Keratinocyte (primary cell): ENCODE data around the gene TFIP11.

Experiments used
- EZH2 ChIP-seq: IDR thresholded peaks from one replicate; pipeline ENCODE4 v1.6.1; 2012; ENCODE audit warnings: inconsistent platforms, mild to moderate bottlenecking, low read length, moderate library complexity
- TF ChIP-seq, protein P1 (sequence below), 3 experiments: IDR thresholded peaks in 1 of 3; conservative IDR thresholded peaks in 1 of 3; optimal IDR thresholded peaks in 1 of 3; 2 replicates in 2 of 3; 3 replicates in 1 of 3; pipeline versions ENCODE3 to v1.5.1; 2011; ENCODE audit warnings: low read length in 3 of 3, mild to moderate bottlenecking in 3 of 3, moderate library complexity in 2 of 3, control low read depth in 1 of 3, inconsistent platforms in 1 of 3; ENCODE audit not compliant: insufficient read depth in 2 of 3; ENCODE audit errors: extremely low read depth in 1 of 3

DNA sequence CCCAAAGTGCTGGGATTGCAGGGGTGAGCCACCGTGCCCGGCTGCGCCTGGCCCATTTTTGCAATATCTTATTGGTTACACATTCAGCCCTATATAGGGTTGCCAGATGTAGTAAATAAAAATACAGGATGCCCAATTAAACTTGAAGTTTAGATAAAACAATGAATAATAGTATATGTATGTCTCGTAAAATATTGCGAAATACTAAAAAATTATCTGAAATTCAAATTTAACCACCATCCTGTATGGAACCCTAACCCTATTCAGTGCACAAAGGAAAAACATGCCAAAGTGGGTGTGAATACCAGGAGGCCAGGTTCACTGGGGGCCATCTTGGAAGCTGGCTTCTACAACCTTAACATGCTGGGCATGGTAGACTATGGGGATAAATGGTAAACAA is 5.2 kb upstream of the TFIP11 start:
- TF ChIP-seq, protein P1, sequence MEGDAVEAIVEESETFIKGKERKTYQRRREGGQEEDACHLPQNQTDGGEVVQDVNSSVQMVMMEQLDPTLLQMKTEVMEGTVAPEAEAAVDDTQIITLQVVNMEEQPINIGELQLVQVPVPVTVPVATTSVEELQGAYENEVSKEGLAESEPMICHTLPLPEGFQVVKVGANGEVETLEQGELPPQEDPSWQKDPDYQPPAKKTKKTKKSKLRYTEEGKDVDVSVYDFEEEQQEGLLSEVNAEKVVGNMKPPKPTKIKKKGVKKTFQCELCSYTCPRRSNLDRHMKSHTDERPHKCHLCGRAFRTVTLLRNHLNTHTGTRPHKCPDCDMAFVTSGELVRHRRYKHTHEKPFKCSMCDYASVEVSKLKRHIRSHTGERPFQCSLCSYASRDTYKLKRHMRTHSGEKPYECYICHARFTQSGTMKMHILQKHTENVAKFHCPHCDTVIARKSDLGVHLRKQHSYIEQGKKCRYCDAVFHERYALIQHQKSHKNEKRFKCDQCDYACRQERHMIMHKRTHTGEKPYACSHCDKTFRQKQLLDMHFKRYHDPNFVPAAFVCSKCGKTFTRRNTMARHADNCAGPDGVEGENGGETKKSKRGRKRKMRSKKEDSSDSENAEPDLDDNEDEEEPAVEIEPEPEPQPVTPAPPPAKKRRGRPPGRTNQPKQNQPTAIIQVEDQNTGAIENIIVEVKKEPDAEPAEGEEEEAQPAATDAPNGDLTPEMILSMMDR (optimal IDR thresholded peaks at IDR 0.05 in 1 of 3, IDR thresholded peaks at IDR 0.05 in 1 of 3, conservative IDR thresholded peaks at IDR 0.05 in 1 of 3; ENCODE audit: extremely low read depth in 1 of 3, insufficient read depth in 2 of 3, low read length in 3 of 3) = no peak
- no peak for TF ChIP-seq EZH2
